HG02588 (cell line): Measurements from ENCODE around the gene SBK2.
"Not testable (repeated sequence)": the region's sequence is repeated elsewhere in the genome, so short reads cannot be mapped to it uniquely, and the experiment has no call there.

Experiments used
- ATAC-seq: cut with Tn5 transposase; IDR thresholded peaks from one replicate; pipeline ENCODE4 v1.9.1; 2021; ENCODE audit warnings: mild to moderate bottlenecking, moderate library complexity; ENCODE audit not compliant: unreplicated experiment

SBK2 gene

GRCh38 chr19:55536951-55537740 lies at the start of gene SBK2:
Gene SBK2, minus strand, starts transcription at chr19:55537133. Its CDS starts 839 bp downstream, at chr19:55536294.
- no peak for ATAC-seq

- ATAC-seq = no peak
Observed at GRCh38 chr19:55585658-55586339, 48.9 kb upstream of the SBK2 start.

GRCh38 chr19:55584871-55585270 lies 47.9 kb upstream of the SBK2 start:
- ATAC-seq = no peak

GRCh38 chr19:55583897-55584296 lies 47.0 kb upstream of the SBK2 start:
- ATAC-seq = not testable (repeated sequence)

GRCh38 chr19:55582284-55582683 lies 45.4 kb upstream of the SBK2 start:
- not testable (repeated sequence) for ATAC-seq

GRCh38 chr19:55581823-55582223 lies 44.9 kb upstream of the SBK2 start:
- no peak for ATAC-seq

GRCh38 chr19:55581145-55581822 lies 44.4 kb upstream of the SBK2 start:
- no peak for ATAC-seq

- ATAC-seq = no peak
Observed at GRCh38 chr19:55580628-55581144, 43.8 kb upstream of the SBK2 start, which contains the start of gene ZNF579. Gene ZNF579, minus strand, starts transcription at chr19:55580848. Its CDS starts 1,209 bp downstream, at chr19:55579639.

GRCh38 chr19:55579766-55580621 lies 43.1 kb upstream of the SBK2 start:
- ATAC-seq = no peak

- ATAC-seq = no peak
Observed at GRCh38 chr19:55578761-55579747, 42.1 kb upstream of the SBK2 start.

- no peak for ATAC-seq
Observed at GRCh38 chr19:55578031-55578760, 41.3 kb upstream of the SBK2 start.

GRCh38 chr19:55576746-55577145 lies 39.8 kb upstream of the SBK2 start:
- no peak for ATAC-seq

GRCh38 chr19:55573929-55574328 lies 37.0 kb upstream of the SBK2 start:
- not testable (repeated sequence) for ATAC-seq

- ATAC-seq = not testable (repeated sequence)
Observed at GRCh38 chr19:55569477-55569876, 32.5 kb upstream of the SBK2 start.

GRCh38 chr19:55567708-55568328 lies 30.9 kb upstream of the SBK2 start:
- ATAC-seq = no peak

GRCh38 chr19:55566823-55567222 lies 29.9 kb upstream of the SBK2 start:
- no peak for ATAC-seq

- ATAC-seq = no peak
Observed at GRCh38 chr19:55563261-55563690, 26.3 kb upstream of the SBK2 start.

GRCh38 chr19:55559684-55560083 lies 22.8 kb upstream of the SBK2 start:
- ATAC-seq = no peak
